ENCODE data around the gene WDR86.

The WDR86 gene

GRCh38 chr7:151408839-151409666 is 785 bp downstream of the WDR86 start:
- Histone ChIP-seq H2AFZ (ENCODE audit: low read length) (no peak overlapping the region), H3F3A (ENCODE audit: insufficient read depth, low read length) (no peaks in the 10 kb centered on the region), H3K4me1 (ENCODE audit: low read length) (no peaks in the 10 kb centered on the region), H3K9ac (ENCODE audit: low read length) (no peak overlapping the region), H3K4me2 (ENCODE audit: low read depth, low read length) (0 out of 2 replicates have a peak overlapping the region, but pooled peaks have one; percentile 25), H3K9me2 (replicated peaks; ENCODE audit: insufficient read depth, low read length) (no peaks in the 10 kb centered on the region), H3K27ac (ENCODE audit: low read length) (no peak overlapping the region), H3K36me3 (replicated peaks; ENCODE audit: insufficient read depth, low read length) (no peaks in the 10 kb centered on the region), H3K9me3 (replicated peaks; ENCODE audit: insufficient read depth, low read length) (no peaks in the 10 kb centered on the region), H4K20me1 (ENCODE audit: insufficient read depth, low read length) (no peaks in the 10 kb centered on the region), H3K79me2 (ENCODE audit: low read length) (no peaks in the 10 kb centered on the region), H3K4me3 (ENCODE audit: low read length) (no peak overlapping the region), H3K27me3 (replicated peaks; ENCODE audit: insufficient read depth, low read length) (peaks cover 70% of the 10 kb centered on the region)
- TF ChIP-seq EZH2phosphoT487 (IDR thresholded peaks at IDR 0.05; ENCODE audit: low read length) (no peak), EZH2 (optimal IDR thresholded peaks at IDR 0.05; ENCODE audit: low read depth, low read length) (no peak)
- TF ChIP-seq, protein P1, sequence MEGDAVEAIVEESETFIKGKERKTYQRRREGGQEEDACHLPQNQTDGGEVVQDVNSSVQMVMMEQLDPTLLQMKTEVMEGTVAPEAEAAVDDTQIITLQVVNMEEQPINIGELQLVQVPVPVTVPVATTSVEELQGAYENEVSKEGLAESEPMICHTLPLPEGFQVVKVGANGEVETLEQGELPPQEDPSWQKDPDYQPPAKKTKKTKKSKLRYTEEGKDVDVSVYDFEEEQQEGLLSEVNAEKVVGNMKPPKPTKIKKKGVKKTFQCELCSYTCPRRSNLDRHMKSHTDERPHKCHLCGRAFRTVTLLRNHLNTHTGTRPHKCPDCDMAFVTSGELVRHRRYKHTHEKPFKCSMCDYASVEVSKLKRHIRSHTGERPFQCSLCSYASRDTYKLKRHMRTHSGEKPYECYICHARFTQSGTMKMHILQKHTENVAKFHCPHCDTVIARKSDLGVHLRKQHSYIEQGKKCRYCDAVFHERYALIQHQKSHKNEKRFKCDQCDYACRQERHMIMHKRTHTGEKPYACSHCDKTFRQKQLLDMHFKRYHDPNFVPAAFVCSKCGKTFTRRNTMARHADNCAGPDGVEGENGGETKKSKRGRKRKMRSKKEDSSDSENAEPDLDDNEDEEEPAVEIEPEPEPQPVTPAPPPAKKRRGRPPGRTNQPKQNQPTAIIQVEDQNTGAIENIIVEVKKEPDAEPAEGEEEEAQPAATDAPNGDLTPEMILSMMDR (IDR thresholded peaks at IDR 0.05; ENCODE audit: low read length), result no peak
- peak; percentile 45 for DNase-seq

DNA sequence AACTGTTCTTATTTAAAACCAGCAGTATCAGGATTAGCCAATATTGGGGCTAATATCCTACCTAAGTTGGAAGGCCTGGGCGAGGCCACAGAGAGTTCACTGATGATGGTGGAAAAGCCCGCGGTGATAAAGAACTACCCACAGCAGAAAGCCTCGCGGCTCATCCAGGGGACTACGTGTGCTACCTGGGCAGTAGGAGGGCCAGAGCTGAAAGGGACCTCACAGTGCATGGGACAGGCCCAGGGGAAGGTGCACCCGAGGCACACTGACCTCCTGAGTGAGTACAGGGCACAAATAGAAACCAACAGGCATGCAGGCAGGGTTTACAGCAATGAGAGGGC is 1.4 kb downstream of the WDR86 start:
- TF ChIP-seq, protein P1 (IDR thresholded peaks at IDR 0.05; ENCODE audit: low read length), result no peak
- no peak for TF ChIP-seq EZH2phosphoT487 (IDR thresholded peaks at IDR 0.05; ENCODE audit: low read length)
- TF ChIP-seq EZH2 (optimal IDR thresholded peaks at IDR 0.05; ENCODE audit: low read depth, low read length), result no peak
- peaks cover 73% of the 10 kb centered on the region for H3K27me3 ChIP-seq (replicated peaks; ENCODE audit: insufficient read depth, low read length)
- H3K9me3 ChIP-seq (replicated peaks; ENCODE audit: insufficient read depth, low read length), result no peaks in the 10 kb centered on the region

GRCh38 chr7:151406886-151407583 is 2.8 kb downstream of the WDR86 start:
- no peaks in the 10 kb centered on the region for H3K4me1 ChIP-seq (ENCODE audit: low read length)
- H3K27ac ChIP-seq (ENCODE audit: low read length), result no peak overlapping the region
- TF ChIP-seq EZH2phosphoT487 (IDR thresholded peaks at IDR 0.05; ENCODE audit: low read length) (no peak), EZH2 (optimal IDR thresholded peaks at IDR 0.05; ENCODE audit: low read depth, low read length) (no peak)
- TF ChIP-seq, protein P1 (IDR thresholded peaks at IDR 0.05; ENCODE audit: low read length), result no peak
- no peak for DNase-seq
- peaks cover 69% of the 10 kb centered on the region for H3K27me3 ChIP-seq (replicated peaks; ENCODE audit: insufficient read depth, low read length)
- H3K9me2 ChIP-seq (replicated peaks; ENCODE audit: insufficient read depth, low read length), result no peaks in the 10 kb centered on the region
- no peak overlapping the region for H3K4me2 ChIP-seq (ENCODE audit: low read depth, low read length)
- no peaks in the 10 kb centered on the region for H3K79me2 ChIP-seq (ENCODE audit: low read length)
- no peaks in the 10 kb centered on the region for H3K9me3 ChIP-seq (replicated peaks; ENCODE audit: insufficient read depth, low read length)
- H3F3A ChIP-seq (ENCODE audit: insufficient read depth, low read length), result no peaks in the 10 kb centered on the region
- no peak overlapping the region for H3K4me3 ChIP-seq (ENCODE audit: low read length)
- H2AFZ ChIP-seq (ENCODE audit: low read length), result no peak overlapping the region
- H3K36me3 ChIP-seq (replicated peaks; ENCODE audit: insufficient read depth, low read length), result no peaks in the 10 kb centered on the region
- H3K9ac ChIP-seq (ENCODE audit: low read length), result no peak overlapping the region
- no peaks in the 10 kb centered on the region for H4K20me1 ChIP-seq (ENCODE audit: insufficient read depth, low read length)

More for the DNA sequence above, 1.4 kb downstream of the WDR86 start:
- no peak for DNase-seq
- Histone ChIP-seq H4K20me1 (ENCODE audit: insufficient read depth, low read length) (no peaks in the 10 kb centered on the region), H3K9me2 (replicated peaks; ENCODE audit: insufficient read depth, low read length) (no peaks in the 10 kb centered on the region), H2AFZ (ENCODE audit: low read length) (no peak overlapping the region), H3K4me2 (ENCODE audit: low read depth, low read length) (0 out of 2 replicates have a peak overlapping the region, but pooled peaks have one; percentile 25), H3K4me1 (ENCODE audit: low read length) (no peaks in the 10 kb centered on the region), H3K4me3 (ENCODE audit: low read length) (no peak overlapping the region), H3K36me3 (replicated peaks; ENCODE audit: insufficient read depth, low read length) (no peaks in the 10 kb centered on the region), H3K79me2 (ENCODE audit: low read length) (no peaks in the 10 kb centered on the region), H3F3A (ENCODE audit: insufficient read depth, low read length) (no peaks in the 10 kb centered on the region), H3K27ac (ENCODE audit: low read length) (no peak overlapping the region), H3K9ac (ENCODE audit: low read length) (no peak overlapping the region)

All from MM.1S (cell line).